ENCODE data around the gene PUSL1.

Gene PUSL1

GRCh38 chr1:1356796-1357401, 48.5 kb downstream of the PUSL1 start:
- DNase-seq, result no peak

- no peak for DNase-seq
These were observed 49.6 kb downstream of the PUSL1 start for GRCh38 chr1:1357871-1358432.

- no peak for DNase-seq
These were observed 50.3 kb downstream of the PUSL1 start, which contains the start of gene MXRA8 for GRCh38 chr1:1358433-1359271. MXRA8 (minus strand) TSS chr1:1358555; CDS start chr1:1358504, 51 bp downstream.

GRCh38 chr1:1359308-1359663, 50.9 kb downstream of the PUSL1 start:
- no peak for DNase-seq

GRCh38 chr1:1359664-1360468, 51.5 kb downstream of the PUSL1 start:
- no peak for DNase-seq

- no peak for DNase-seq
These were observed 52.2 kb downstream of the PUSL1 start for GRCh38 chr1:1360506-1361169.
